WTC11 (cell line): Measurements from ENCODE around the gene B4GALNT3. TPM values are rescaled to one million over a fixed set of nuclear protein-coding genes. Genes with fewer than 3 reads are reported as not detected.

Experiments used
- ATAC-seq: fragments of 200-7000 bp; cut with Tn5 transposase; 2 replicates; pipeline ENCODE4 v1.10.0; 2021; ENCODE audit warnings: mild to moderate bottlenecking, moderate library complexity
- CTCF ChIA-PET: fragments of 300-600 bp; sonication (Branson Sonifier 250); formaldehyde crosslinking; loops from one replicate; lab custom pipeline; 2021; ENCODE audit warnings: antibody characterized with exemption; lab: Charles Lee
- POLR2A ChIA-PET: fragments of 350-600 bp; sonication (Branson Sonifier 250); formaldehyde crosslinking; loops from one replicate; lab custom pipeline; 2021; ENCODE audit warnings: antibody characterized with exemption; lab: Charles Lee
- DNase-seq: peaks from one replicate; pipeline ENCODE4 v3.0.0; 2021; ENCODE audit warnings: low spot score
- H3K27ac Mint-ChIP-seq: 2 replicates; pipeline ENCODE4 v1.8.0; 2021; ENCODE audit warnings: mixed read lengths
- H3K27me3 Mint-ChIP-seq: 2 replicates; pipeline ENCODE4 v1.8.0; 2021; ENCODE audit warnings: low read depth, mild to moderate bottlenecking, moderate library complexity, mixed read lengths
- H3K36me3 Mint-ChIP-seq: 2 replicates; pipeline ENCODE4 v1.8.0; 2021; ENCODE audit warnings: mixed read lengths
- H3K4me1 Mint-ChIP-seq: 2 replicates; pipeline ENCODE4 v1.8.0; 2022; ENCODE audit warnings: mixed read lengths
- H3K4me3 Mint-ChIP-seq: 2 replicates; pipeline ENCODE4 v1.8.0; 2021; ENCODE audit warnings: mild to moderate bottlenecking, moderate library complexity, mixed read lengths
- H3K9me3 Mint-ChIP-seq: 2 replicates; pipeline ENCODE4 v1.8.0; 2021; ENCODE audit warnings: mixed read lengths
- CBFB ChIP-seq: sonication (generic); formaldehyde crosslinking; IDR thresholded peaks from 2 replicates; pipeline ENCODE4 v1.8.1; 2022; ENCODE audit warnings: mild to moderate bottlenecking, low read depth, missing genetic modification reagents
- ELF4 ChIP-seq: sonication (generic); formaldehyde crosslinking; IDR thresholded peaks from 2 replicates; pipeline ENCODE4 v1.8.1; 2022; ENCODE audit warnings: low read depth, mild to moderate bottlenecking, moderate library complexity, missing genetic modification reagents
- FOXK1 ChIP-seq: sonication (generic); formaldehyde crosslinking; IDR thresholded peaks from 2 replicates; pipeline ENCODE4 v1.8.0; 2022; ENCODE audit warnings: mild to moderate bottlenecking, moderate library complexity, missing genetic modification reagents
- GRHL2 ChIP-seq: fragments of 250-450 bp; sonication (Bioruptor Pico); IDR thresholded peaks from 2 replicates; pipeline ENCODE4 v1.8.0; 2022; ENCODE audit warnings: mild to moderate bottlenecking, moderate library complexity; ENCODE audit not compliant: insufficient replicate concordance, severe bottlenecking
- KAT7 ChIP-seq: sonication (generic); formaldehyde crosslinking; IDR thresholded peaks from 2 replicates; pipeline ENCODE4 v1.8.1; 2023; ENCODE audit warnings: missing genetic modification reagents, mild to moderate bottlenecking, borderline replicate concordance
- NFATC4 ChIP-seq: fragments of 250-450 bp; sonication (Bioruptor Pico); IDR thresholded peaks from 2 replicates; pipeline ENCODE4 v1.9.0; 2021; ENCODE audit warnings: mild to moderate bottlenecking
- NR2C2 ChIP-seq: sonication (generic); formaldehyde crosslinking; IDR thresholded peaks from 2 replicates; pipeline ENCODE4 v1.8.0; 2022; ENCODE audit warnings: mild to moderate bottlenecking, missing genetic modification reagents
- RORB ChIP-seq: fragments of 250-450 bp; sonication (Bioruptor Pico); IDR thresholded peaks from 2 replicates; pipeline ENCODE4 v1.9.0; 2021; ENCODE audit warnings: mild to moderate bottlenecking
- TEAD4 ChIP-seq: sonication (generic); formaldehyde crosslinking; IDR thresholded peaks from 2 replicates; pipeline ENCODE4 v1.8.0; 2022; ENCODE audit warnings: mild to moderate bottlenecking, missing genetic modification reagents
- ZNF317 ChIP-seq: sonication (generic); formaldehyde crosslinking; IDR thresholded peaks from 2 replicates; pipeline ENCODE4 v1.8.1; 2023; ENCODE audit warnings: low read depth, mild to moderate bottlenecking, moderate library complexity, missing genetic modification reagents, borderline replicate concordance
- ZNF396 ChIP-seq: fragments of 250-450 bp; sonication (Bioruptor Pico); IDR thresholded peaks from 2 replicates; pipeline ENCODE4 v1.8.0; 2021; ENCODE audit warnings: mild to moderate bottlenecking, moderate library complexity, borderline replicate concordance
- ZNF671 ChIP-seq: fragments of 250-450 bp; sonication (Bioruptor Pico); IDR thresholded peaks from 2 replicates; pipeline ENCODE4 v1.8.0; 2021; ENCODE audit warnings: mild to moderate bottlenecking
- total RNA-seq: library from RNA; stranded (reverse); gene quantifications from 3 replicates; pipeline ENCODE4 v1.2.3, GENCODE V29; 2021
- TF ChIP-seq, protein P1 (sequence below): sonication (generic); formaldehyde crosslinking; IDR thresholded peaks from 2 replicates; pipeline ENCODE4 v1.8.0; 2023; ENCODE audit warnings: missing genetic modification reagents
- TF ChIP-seq, protein P2 (sequence below): sonication (generic); formaldehyde crosslinking; IDR thresholded peaks from 2 replicates; pipeline ENCODE4 v1.8.1; 2022; ENCODE audit warnings: low read depth, mild to moderate bottlenecking, moderate library complexity, missing genetic modification reagents, borderline replicate concordance
- TF ChIP-seq, protein P3 (sequence below): sonication (generic); formaldehyde crosslinking; IDR thresholded peaks from 2 replicates; pipeline ENCODE4 v1.8.1; 2022; ENCODE audit warnings: low read depth, missing genetic modification reagents, borderline replicate concordance
- TF ChIP-seq, protein P4 (sequence below): fragments of 250-450 bp; sonication (Bioruptor Pico); IDR thresholded peaks from 2 replicates; pipeline ENCODE4 v1.9.0; 2021; ENCODE audit warnings: mild to moderate bottlenecking
- TF ChIP-seq, protein P5 (sequence below): sonication (generic); formaldehyde crosslinking; IDR thresholded peaks from 2 replicates; pipeline ENCODE4 v1.8.1; 2022; ENCODE audit warnings: mild to moderate bottlenecking, missing genetic modification reagents, moderate library complexity, borderline replicate concordance

B4GALNT3 gene
- total RNA-seq, 1 experiment from 2014 or later, result 19.0 TPM

DNA sequence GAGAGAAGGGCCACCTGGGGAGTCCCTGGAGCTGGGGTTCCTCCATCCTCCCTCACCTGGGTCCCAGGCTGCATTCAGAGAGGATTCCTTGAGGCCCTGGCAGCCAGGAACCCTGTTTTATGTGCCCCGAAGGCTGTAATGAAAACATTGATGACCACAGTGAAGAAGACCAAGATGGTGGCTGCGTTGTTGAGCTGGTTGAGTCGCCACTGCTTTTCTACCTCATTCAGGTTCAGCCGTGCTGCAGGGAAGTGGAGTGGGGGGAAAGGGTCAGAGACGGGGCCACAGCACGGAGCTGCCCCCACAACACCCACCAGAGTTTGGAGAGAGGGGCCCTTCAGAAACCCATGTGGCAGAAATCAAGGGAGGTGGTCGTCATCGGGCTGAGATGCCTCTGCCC is 105.4 kb downstream of the B4GALNT3 start (continued):
- TF ChIP-seq ELF4 (CRISPR knock-in tag), result no peak
- TF ChIP-seq, protein P1, sequence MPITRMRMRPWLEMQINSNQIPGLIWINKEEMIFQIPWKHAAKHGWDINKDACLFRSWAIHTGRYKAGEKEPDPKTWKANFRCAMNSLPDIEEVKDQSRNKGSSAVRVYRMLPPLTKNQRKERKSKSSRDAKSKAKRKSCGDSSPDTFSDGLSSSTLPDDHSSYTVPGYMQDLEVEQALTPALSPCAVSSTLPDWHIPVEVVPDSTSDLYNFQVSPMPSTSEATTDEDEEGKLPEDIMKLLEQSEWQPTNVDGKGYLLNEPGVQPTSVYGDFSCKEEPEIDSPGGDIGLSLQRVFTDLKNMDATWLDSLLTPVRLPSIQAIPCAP (CRISPR knock-in tag), result no peak
- TF ChIP-seq, protein P2, sequence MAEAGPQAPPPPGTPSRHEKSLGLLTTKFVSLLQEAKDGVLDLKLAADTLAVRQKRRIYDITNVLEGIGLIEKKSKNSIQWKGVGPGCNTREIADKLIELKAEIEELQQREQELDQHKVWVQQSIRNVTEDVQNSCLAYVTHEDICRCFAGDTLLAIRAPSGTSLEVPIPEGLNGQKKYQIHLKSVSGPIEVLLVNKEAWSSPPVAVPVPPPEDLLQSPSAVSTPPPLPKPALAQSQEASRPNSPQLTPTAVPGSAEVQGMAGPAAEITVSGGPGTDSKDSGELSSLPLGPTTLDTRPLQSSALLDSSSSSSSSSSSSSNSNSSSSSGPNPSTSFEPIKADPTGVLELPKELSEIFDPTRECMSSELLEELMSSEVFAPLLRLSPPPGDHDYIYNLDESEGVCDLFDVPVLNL (CRISPR knock-in tag), result no peak
- no peak for TF ChIP-seq CBFB (CRISPR knock-in tag)
- TF ChIP-seq ZNF317 (CRISPR knock-in tag), result no peak
- TF ChIP-seq, all 79 proteins: peak for 0

DNA sequence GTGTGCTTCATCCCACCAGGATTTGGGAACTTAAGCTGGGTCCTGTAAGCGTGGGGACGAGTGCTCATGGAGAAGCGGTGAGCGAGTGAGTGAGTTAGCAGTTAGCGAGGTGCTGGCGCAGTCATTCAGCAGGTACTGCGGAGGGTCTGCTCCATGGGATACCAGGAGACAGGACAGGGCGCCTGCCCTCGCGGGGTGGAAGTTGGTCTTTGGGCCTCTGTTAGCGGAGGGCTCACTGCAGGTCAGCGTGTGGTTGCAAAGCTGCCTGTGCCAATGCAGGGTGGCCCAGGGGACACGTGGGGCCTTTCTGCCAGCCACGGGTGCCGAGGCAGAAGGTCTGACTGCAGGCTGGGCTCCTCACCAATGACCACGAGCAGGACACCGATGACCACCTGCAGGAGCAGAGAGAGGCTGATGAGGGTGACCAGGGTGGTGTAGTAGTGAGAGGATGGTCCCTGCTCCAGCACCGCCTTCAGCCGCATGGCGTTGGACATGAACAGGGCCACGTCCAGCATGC is 105.9 kb downstream of the B4GALNT3 start:
- no peak for ATAC-seq
- Mint-ChIP-seq H3K4me1 (no peaks in the 10 kb centered on the region), H3K4me3 (no peak overlapping the region)
- POLR2A ChIA-PET, result no interaction called here
- TF ChIP-seq FOXK1 (CRISPR knock-in tag) (no peak), ZNF396 (CRISPR knock-in tag) (no peak), ZNF671 (no peak), KAT7 (CRISPR knock-in tag) (no peak), NR2C2 (CRISPR knock-in tag) (no peak), GRHL2 (CRISPR knock-in tag) (no peak), TEAD4 (CRISPR knock-in tag) (no peak), NFATC4 (no peak), RORB (no peak)
- TF ChIP-seq, protein P3, sequence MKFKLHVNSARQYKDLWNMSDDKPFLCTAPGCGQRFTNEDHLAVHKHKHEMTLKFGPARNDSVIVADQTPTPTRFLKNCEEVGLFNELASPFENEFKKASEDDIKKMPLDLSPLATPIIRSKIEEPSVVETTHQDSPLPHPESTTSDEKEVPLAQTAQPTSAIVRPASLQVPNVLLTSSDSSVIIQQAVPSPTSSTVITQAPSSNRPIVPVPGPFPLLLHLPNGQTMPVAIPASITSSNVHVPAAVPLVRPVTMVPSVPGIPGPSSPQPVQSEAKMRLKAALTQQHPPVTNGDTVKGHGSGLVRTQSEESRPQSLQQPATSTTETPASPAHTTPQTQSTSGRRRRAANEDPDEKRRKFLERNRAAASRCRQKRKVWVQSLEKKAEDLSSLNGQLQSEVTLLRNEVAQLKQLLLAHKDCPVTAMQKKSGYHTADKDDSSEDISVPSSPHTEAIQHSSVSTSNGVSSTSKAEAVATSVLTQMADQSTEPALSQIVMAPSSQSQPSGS, result no peak
- TF ChIP-seq, protein P2 (CRISPR knock-in tag), result no peak
- TF ChIP-seq, protein P4, sequence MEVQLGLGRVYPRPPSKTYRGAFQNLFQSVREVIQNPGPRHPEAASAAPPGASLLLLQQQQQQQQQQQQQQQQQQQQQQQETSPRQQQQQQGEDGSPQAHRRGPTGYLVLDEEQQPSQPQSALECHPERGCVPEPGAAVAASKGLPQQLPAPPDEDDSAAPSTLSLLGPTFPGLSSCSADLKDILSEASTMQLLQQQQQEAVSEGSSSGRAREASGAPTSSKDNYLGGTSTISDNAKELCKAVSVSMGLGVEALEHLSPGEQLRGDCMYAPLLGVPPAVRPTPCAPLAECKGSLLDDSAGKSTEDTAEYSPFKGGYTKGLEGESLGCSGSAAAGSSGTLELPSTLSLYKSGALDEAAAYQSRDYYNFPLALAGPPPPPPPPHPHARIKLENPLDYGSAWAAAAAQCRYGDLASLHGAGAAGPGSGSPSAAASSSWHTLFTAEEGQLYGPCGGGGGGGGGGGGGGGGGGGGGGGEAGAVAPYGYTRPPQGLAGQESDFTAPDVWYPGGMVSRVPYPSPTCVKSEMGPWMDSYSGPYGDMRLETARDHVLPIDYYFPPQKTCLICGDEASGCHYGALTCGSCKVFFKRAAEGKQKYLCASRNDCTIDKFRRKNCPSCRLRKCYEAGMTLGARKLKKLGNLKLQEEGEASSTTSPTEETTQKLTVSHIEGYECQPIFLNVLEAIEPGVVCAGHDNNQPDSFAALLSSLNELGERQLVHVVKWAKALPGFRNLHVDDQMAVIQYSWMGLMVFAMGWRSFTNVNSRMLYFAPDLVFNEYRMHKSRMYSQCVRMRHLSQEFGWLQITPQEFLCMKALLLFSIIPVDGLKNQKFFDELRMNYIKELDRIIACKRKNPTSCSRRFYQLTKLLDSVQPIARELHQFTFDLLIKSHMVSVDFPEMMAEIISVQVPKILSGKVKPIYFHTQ (CRISPR knock-in tag), result no peak
- TF ChIP-seq, protein P5, sequence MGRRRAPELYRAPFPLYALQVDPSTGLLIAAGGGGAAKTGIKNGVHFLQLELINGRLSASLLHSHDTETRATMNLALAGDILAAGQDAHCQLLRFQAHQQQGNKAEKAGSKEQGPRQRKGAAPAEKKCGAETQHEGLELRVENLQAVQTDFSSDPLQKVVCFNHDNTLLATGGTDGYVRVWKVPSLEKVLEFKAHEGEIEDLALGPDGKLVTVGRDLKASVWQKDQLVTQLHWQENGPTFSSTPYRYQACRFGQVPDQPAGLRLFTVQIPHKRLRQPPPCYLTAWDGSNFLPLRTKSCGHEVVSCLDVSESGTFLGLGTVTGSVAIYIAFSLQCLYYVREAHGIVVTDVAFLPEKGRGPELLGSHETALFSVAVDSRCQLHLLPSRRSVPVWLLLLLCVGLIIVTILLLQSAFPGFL (CRISPR knock-in tag), result no peak
- TF ChIP-seq, all 79 proteins: peak for 0
- CTCF ChIA-PET, result interaction anchor here (1.2 to 2.3 kb wide), 4 partner anchors 10 to 384 kb away, joined by 3 to 7 read pairs (median 4); partner anchors contain the start of gene RAD52
- H3K9me3 Mint-ChIP-seq, result no peaks in the 10 kb centered on the region
- H3K27ac Mint-ChIP-seq, result no peak overlapping the region
- DNase-seq, result no peak
- no peaks in the 10 kb centered on the region for H3K36me3 Mint-ChIP-seq
- peaks cover 12% of the 10 kb centered on the region for H3K27me3 Mint-ChIP-seq
